Muscle of arm (tissue), 12 donors: ENCODE results near the gene EARS2. TPM values are rescaled to one million over a fixed set of nuclear protein-coding genes. Genes with fewer than 3 reads are reported as not detected.
"Not testable (repeated sequence)": the region's sequence is repeated elsewhere in the genome, so short reads cannot be mapped to it uniquely, and the experiment has no call there.

Experiments used
- DNase-seq: peaks from one replicate; pipeline ENCODE4 v3.0.0-alpha.2; 2013
- polyA plus RNA-seq, 12 donors: library from polyadenylated mRNA; unstranded; fragments of 120-200 nt; gene quantifications; one replicate each; pipeline ENCODE4 v1.2.1, GENCODE V29; 2013; ENCODE audit not compliant: insufficient read length in 12 of 12

Gene EARS2
- polyA plus RNA-seq, 12 donors, result 14.9 to 25.3 (median 18.6) TPM; not detected in 1

DNA sequence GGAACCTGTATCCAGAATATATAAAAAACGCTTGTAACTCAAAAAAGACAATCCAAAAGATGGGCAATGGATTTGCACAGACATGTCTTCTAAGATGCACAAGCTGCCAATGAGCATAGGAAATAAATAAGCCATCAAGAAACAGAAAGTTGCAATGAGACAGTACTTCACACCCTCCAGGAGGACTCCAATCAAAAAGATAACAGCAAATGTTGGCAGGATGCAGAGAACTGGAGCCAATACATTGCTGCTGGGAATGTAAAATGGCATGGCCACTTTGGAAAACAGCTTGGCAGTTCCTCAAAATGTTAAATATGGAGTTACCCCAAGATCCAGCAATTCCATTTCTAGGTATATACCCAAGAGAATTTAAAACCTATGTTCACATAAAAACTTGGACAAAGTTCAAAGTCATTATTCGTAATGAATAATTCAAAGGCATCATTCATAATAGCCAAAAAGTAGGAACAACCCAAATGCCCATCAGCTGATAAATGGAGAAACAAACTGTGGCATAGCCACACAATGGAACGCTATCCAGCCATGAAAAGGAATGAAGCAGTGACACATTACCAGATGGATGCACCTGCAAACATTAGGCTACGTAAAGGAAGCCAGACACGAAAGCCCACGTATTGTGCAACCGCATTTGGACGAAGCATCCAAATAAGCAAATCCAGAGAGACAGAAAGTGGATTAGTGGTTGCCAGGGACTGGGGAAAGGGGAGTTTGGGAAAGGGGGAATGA lies 72.5 kb downstream of the EARS2 start:
- DNase-seq, result no peak

GRCh38 chr16:23483492-23483891 lies 73.7 kb downstream of the EARS2 start:
- not testable (repeated sequence) for DNase-seq

DNA sequence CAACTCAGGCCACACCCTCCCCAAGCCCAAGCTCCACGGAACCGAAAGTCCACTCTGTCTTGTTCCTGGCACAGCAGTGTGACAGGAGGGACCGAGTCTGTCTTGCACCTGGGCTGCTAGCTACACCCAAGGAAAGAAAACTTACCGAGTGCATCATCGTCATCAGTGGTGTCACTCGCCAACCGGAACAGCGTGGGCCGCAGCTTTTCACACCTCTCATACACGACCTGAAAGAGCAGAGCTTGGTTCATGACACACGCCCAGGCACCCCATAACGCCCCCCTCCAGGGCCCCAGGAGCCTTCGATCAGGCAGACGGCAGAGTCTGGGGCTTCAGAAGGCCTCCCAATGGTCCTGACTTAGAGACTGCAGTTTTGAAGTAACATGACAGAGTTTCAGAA lies 74.4 kb downstream of the EARS2 start:
- DNase-seq, result no peak

- DNase-seq, result no peak
These were observed 76.9 kb downstream of the EARS2 start for GRCh38 chr16:23480257-23480656.

- DNase-seq, result no peak
These were observed 78.0 kb downstream of the EARS2 start for GRCh38 chr16:23479138-23479537.

DNA sequence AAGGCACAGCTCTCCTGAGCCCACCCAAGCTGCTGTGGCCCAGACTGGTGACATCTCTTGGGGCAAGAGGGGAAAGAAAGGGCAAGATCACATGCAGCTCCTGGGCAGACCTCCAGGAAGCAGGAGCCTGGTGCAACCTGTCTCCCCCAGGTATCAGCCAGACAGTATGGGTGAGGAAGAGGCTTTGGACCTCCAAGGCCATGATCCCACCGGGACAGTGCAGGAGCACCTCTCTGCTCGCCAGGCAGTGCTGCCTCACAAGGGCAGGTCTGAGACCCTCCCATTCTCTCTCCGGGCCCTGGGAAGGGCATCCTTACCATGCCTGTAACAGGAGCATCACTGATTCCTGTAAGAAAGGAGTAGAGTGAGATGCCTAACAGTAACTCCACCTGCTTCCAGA lies 78.6 kb downstream of the EARS2 start:
- DNase-seq, result no peak

DNA sequence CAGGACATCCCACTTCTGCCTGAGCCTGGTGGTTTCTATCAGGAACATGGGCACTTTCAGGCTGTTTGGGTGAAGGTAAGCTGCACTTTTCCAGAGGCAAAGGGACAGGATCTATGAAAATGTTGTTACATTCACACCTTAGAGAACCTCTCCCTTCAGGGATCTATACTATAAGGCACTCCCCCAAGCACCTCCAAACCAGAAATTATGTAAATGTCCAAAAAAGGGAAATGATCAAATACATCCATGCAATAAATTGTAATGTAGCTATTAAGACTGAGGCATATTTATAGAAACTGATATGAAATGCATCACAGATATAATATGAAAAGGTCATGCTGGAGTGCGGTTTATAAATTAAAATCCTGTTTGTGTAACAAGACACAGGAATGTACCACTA lies 80.9 kb downstream of the EARS2 start:
- no peak for DNase-seq

Other genes starting within 250 kb of the EARS2 start
- gene COG7, start 104.2 kb downstream of the EARS2 start, polyA plus RNA-seq, result 10 to 100 TPM in 11 of 12 donors, not detected in 1; 10.7 to 28.9 (median 15.5) TPM
- gene GGA2, start 46.9 kb downstream of the EARS2 start, polyA plus RNA-seq, result 100 to 1,000 TPM in 9 of 12 donors, 10 to 100 TPM in 2, not detected in 1; 49.9 to 167 (median 110) TPM
- 10 to 100 TPM; 59.3 to 93.8 (median 67.3) TPM for gene UBFD1, start 377 bp upstream of the EARS2 start, polyA plus RNA-seq
- 100 to 1,000 TPM in 5 of 12 donors, 10 to 100 TPM in 6, not detected in 1; 53.4 to 117 (median 99.1) TPM for gene NDUFAB1, start 39.0 kb upstream of the EARS2 start, polyA plus RNA-seq
- 10 to 100 TPM in 8 of 12 donors, 1 to 10 TPM in 3, not detected in 1; 8.1 to 13.9 (median 10.7) TPM for gene PALB2, start 84.0 kb upstream of the EARS2 start, polyA plus RNA-seq
- gene DCTN5, start 84.1 kb upstream of the EARS2 start, polyA plus RNA-seq, result 10 to 100 TPM in 11 of 12 donors, not detected in 1; 30.1 to 58.0 (median 45.5) TPM
- 10 to 100 TPM in 9 of 12 donors, 1 to 10 TPM in 2, not detected in 1; 8.7 to 28.4 (median 13.1) TPM for gene PLK1, start 121.5 kb upstream of the EARS2 start, polyA plus RNA-seq
- gene ERN2, start 155.9 kb upstream of the EARS2 start, polyA plus RNA-seq, result under 1 TPM in 5 of 12 donors, not detected in 7; 0.08 to 0.43 (median 0.17) TPM
- gene CHP2, start 197.7 kb upstream of the EARS2 start, polyA plus RNA-seq, result 10 to 100 TPM in 2 of 12 donors, 1 to 10 TPM in 2, under 1 TPM in 5, not detected in 3; 0.09 to 16.3 (median 0.31) TPM